SW 1271 (cell line): ENCODE data around the gene ZFP36.
A peak's percentile ranks its signal among the peaks of the same experiment; 100 is the strongest.

Source experiments
- DNase-seq, 2 experiments: peaks; one replicate each; lab custom pipeline; 2025; lab: John Stamatoyannopoulos, UW

The ZFP36 gene

DNA sequence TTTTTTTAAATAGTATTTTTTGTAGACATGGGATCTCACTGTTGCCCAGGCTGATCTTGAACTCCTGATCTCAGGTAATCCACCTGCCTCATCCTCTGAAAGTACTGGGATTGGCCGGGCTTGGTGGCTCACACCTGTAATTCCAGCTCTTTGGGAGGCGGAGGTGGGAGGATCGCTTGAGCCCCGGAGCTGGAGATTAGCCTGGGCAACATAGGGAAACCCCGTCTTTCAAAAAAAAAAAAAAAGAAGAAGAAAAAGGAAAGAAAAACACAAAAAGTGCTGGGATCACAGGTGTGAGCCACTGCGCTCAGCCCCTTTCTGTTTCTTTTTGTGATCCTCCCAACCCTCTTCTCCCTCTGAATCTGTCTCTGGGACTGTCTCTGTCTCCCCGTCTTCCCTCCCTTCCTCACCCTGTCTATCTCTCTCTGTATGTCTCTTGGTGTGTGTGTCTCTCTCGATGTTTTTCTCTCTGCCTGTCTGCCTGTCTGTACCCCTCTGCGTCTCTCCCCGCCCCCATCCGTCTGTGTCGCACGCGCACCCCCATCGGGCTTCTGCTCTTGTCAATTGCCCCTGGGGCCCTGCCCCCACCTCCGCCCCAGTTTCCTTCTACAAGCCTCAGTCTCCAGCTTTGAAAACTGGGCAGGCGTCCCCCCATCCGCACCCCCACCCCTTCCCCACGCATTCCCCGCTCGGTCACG is 540 bp upstream of the ZFP36 start:
- DNase-seq: peak in 1 of 2 experiments; percentile 68

DNA sequence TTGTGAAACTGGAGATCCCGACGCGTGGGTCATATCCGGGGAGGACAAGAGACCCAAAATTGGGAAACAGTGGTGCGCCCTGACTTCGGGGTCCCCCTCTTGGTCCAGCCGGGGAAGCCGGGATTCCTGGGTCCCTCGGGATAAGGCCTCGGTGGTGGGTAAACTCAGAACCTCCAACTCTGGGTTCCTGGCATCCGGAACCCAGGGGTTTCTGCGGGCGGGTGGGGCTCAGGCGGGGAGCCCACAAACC is 688 bp downstream of the ZFP36 start:
- no peak for DNase-seq

DNA sequence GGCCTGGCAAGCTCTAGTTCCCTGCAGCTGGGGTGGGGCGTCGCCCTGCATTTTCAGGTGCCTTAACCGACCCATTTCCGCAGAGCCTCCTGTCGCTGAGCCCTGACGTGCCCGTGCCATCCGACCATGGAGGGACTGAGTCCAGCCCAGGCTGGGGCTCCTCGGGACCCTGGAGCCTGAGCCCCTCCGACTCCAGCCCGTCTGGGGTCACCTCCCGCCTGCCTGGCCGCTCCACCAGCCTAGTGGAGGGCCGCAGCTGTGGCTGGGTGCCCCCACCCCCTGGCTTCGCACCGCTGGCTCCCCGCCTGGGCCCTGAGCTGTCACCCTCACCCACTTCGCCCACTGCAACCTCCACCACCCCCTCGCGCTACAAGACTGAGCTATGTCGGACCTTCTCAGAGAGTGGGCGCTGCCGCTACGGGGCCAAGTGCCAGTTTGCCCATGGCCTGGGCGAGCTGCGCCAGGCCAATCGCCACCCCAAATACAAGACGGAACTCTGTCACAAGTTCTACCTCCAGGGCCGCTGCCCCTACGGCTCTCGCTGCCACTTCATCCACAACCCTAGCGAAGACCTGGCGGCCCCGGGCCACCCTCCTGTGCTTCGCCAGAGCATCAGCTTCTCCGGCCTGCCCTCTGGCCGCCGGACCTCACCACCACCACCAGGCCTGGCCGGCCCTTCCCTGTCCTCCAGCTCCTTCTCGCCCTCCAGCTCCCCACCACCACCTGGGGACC is 1.2 kb downstream of the ZFP36 start:
- DNase-seq: no peak

DNA sequence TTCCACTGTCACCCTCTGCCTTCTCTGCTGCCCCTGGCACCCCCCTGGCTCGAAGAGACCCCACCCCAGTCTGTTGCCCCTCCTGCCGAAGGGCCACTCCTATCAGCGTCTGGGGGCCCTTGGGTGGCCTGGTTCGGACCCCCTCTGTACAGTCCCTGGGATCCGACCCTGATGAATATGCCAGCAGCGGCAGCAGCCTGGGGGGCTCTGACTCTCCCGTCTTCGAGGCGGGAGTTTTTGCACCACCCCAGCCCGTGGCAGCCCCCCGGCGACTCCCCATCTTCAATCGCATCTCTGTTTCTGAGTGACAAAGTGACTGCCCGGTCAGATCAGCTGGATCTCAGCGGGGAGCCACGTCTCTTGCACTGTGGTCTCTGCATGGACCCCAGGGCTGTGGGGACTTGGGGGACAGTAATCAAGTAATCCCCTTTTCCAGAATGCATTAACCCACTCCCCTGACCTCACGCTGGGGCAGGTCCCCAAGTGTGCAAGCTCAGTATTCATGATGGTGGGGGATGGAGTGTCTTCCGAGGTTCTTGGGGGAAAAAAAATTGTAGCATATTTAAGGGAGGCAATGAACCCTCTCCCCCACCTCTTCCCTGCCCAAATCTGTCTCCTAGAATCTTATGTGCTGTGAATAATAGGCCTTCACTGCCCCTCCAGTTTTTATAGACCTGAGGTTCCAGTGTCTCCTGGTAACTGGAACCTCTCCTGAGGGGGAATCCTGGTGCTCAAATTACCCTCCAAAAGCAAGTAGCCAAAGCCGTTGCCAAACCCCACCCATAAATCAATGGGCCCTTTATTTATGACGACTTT is 2.0 kb downstream of the ZFP36 start:
- DNase-seq: no peak

DNA sequence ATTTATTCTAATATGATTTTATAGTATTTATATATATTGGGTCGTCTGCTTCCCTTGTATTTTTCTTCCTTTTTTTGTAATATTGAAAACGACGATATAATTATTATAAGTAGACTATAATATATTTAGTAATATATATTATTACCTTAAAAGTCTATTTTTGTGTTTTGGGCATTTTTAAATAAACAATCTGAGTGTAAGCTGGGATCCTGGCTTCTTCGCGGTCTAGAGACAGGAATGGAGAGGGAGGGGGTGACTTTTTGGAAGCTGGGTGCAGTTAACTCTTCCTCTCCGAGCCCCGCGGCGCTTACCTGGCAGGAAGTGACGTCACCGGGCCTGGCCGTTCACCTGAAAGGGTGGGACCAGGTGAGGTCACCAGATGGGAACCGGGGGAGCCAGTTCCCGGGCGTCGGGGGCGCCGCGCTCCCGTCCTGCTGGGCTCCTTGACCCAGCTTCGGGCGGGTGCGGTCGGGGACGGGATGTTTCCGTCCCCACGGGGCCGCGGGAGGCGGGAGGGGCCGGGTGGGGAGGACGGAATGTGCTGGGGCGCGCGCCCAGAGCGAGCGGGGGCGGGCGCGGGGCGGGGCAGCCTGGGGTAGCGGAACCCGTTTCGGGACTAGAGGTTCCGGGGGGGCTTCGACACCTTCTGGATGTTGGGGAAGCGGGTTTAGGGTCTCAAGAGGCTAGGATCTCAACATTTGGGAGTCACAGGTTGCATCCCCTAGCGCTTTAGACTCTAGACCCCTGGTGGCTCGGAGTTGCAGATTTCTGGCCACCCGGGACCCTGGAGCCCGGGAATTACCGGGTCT is 2.8 kb downstream of the ZFP36 start:
- peak in 1 of 2 experiments; percentile 42 for DNase-seq

DNA sequence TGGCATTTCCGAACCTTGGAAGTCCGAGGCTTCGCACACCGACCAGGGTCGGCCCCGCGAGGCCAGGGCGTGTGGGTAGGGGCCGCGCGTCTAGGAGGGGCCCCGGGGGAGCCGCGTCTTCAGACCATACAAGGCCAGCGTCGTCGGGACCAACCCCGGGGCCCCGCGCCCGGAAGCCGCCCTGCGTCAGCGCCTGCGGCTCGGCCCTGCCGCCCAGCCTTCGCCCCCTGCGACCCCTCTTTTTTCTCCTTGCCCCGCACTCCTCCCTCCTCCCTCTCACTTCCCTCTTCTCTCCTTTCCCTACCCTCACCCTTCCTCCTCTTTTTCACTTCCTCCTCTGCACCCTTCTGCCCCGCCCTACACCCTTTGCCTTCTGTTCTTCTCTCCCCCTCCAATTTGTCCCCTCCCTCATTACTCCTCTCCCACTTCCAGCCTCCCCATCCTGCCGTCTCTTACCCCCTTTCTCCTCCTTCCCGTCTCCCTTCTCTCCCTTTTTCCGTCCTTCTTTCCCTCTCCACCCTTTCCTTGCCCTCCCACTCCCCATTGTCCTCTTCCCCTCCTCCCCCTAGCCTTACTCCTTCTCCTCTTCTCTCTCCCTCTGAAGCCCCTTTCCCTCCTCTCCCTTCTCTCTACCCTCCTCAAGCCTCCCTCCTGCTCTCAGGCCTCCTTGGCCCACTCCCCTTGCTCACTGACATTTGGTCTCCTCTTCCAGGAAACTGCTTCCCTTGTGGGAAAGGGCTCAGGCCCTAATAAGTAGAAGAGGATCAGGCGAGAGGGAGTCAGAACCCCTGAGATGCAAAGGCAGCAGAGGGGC is 3.6 kb downstream of the ZFP36 start:
- DNase-seq: no peak

DNA sequence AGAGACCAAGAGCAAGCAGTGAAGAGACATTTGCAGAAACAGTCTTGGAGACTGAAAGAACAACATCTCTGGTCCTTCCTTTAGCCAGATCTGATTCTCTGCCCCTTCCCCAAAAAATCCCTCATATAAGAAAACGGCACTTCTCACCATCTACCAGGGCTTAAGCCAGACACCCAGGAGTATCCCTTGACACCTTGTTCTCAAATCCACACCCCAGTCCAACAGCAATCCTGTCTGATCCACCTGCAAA is 4.1 kb downstream of the ZFP36 start:
- no peak for DNase-seq

DNA sequence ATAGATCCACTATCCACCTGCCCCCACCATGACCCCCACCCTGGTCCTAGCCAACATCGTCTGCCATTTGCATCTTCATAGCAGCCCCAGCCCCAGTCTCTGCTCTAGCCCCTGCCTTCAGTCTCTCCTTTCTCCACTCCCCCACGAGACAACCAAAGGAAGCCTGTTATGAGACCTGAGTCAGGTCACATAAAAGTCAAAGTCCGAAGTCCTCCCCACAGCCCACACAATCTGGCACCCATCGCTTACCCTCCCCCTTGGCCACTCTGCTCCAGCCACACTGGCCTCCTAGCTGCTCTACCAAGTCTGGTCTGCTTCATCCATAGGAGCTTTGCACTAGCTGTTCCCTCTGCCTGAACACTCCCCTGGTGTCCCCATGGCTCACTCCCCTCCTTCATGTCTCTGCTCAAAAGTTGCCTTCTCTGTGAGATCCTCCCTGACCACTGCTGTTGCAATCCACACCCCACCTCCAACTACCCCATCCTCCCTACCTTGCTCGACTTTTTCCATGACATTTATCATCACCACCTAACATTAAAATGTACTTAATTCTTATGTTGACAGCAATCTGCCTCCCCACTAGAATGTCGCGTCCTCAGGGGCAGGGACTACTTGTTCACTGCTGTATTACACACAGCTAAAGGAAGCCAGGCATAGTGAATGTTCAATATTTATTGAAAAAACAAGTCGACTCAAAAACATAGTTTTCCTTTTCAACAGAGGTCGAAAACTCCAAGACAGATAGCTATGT is 4.6 kb downstream of the ZFP36 start:
- no peak for DNase-seq

DNA sequence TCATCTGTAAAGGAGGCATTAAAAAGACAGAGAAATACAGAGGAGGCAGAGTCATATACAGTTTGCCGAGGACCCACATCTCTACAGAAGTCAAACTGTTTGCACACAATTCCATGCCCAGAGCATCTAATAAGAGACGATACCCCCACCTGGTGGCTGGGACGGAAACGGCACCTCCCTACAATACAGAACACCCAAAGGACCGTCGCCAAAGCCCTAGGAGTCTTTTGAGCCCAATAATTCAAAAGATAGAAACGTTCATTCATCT is 5.1 kb downstream of the ZFP36 start:
- peak; percentile 75 to 91 for DNase-seq

DNA sequence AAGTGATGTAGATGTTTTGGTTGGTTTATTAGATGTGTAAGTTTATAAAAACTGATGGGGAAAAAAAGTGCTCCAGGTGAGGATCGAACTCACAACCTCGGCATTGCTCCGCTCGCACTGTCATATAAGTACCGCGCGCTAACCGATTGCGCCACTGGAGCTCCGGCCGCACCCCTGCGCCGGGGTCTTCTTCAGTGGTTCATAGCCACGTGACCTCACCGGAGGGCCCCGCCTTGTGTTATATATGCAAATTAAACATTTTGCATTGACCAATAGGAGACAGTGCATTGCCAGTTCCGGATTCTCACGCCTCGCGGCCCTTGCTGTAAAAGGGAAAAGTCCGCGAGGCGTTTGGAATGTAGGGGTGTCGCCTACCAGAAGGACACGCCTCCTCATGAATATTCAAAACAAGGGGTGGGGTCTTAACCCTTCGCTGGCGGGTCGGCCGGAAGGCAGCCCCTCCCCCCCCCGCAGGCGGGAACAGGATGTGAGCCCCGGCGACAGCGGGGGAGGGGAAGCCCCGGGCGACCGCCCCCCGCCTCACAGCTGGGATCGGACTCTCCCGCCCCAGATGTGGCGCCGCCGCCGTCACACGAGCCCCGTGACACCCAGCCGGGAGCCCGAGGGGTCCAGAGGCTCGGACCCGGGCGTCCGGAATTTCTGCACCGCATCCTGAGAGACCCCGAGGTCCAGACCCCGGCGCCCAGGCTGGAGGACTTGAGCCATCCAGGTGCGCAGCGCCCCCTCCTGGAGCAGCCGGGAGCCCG is 5.6 kb downstream of the ZFP36 start, which contains the start of gene PLEKHG2:
Gene PLEKHG2, plus strand, starts transcription at position 570 of the 767 bp plus-strand sequence. CDS start 1,418 bp downstream, outside the sequence.
- DNase-seq: peak; percentile 85 to 96

DNA sequence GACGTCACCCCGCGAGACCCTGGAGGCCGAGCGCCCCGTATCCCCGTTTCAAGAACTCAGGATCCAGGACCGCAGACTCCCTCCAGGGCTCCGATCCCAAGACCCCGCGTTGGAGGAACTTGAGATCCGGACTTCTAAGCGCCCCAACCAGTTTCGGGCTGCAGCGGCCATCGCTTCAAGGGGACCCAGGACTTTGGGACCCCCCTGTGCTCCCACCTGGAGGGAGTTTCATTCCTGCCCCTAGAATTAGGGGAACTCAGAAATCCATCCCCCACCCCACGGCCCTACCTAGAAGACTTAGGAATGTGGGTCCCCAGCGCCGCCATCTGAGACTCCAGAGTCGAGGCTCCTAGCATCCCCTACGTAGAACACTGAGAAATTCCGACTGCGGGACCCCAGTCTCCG is 6.2 kb downstream of the ZFP36 start:
- DNase-seq: no peak

DNA sequence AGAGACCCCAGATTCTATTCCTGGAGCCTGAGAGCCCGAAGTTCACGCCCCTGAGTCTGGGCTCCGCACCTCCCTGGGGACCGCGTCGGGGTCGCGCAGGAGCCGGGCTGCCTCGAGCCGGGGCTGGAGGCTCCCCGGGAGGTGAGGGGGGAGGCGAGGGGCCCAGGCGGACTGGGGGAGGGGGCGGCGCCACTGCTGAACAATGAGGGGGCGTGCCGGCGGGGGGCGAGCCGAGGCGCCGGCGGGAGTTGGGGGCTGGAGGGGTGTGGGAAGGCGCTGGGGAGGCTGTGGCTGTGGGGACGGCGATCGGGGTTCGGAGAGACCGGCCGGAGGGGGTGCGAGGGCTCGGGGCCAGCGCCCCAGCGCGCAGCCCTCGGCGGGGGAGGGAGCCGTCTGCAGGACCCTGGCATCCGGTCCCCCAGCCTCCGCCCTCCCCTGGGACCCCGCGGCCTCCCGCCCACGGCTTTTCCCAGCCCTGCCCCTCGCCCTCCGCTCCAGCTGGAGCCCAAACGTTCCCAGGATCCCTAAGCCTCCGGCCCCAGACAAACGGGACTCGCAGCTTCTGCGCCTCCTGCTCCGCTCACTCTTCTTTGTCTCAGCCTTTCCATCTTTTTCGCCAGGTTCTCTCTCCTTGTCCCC is 6.7 kb downstream of the ZFP36 start:
- no peak for DNase-seq

DNA sequence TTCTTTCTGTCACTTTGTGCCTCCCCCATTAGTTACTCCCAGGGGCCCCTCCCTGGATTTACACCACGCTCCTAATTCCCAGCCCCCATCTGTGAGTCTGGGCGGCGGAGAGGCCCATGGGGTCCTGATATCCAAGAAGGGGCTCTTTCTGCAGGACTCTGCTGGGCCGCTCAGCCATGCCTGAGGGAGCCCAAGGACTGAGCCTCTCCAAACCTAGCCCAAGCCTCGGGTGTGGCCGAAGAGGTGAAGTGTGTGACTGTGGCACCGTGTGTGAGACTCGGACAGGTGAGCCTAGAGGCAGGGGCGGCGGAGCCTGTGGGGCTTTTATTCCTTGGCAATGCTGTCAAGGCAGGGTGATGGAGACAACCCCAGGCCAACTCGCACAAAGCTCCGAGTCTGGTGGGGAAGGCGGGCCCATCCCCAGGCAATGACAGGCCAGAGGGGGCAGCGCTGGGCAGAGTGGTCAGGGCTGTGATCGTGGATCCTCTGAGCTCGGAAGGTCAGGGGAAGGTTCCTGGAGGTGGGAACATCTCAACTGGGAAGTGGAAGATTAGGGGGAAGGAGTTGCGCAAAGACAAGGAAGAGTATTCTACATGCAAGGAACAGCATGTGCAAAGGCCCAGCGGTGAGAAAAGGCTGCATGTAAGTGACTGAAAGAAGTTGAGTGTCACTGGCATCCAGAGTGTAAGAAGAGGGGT is 7.4 kb downstream of the ZFP36 start:
- no peak for DNase-seq

DNA sequence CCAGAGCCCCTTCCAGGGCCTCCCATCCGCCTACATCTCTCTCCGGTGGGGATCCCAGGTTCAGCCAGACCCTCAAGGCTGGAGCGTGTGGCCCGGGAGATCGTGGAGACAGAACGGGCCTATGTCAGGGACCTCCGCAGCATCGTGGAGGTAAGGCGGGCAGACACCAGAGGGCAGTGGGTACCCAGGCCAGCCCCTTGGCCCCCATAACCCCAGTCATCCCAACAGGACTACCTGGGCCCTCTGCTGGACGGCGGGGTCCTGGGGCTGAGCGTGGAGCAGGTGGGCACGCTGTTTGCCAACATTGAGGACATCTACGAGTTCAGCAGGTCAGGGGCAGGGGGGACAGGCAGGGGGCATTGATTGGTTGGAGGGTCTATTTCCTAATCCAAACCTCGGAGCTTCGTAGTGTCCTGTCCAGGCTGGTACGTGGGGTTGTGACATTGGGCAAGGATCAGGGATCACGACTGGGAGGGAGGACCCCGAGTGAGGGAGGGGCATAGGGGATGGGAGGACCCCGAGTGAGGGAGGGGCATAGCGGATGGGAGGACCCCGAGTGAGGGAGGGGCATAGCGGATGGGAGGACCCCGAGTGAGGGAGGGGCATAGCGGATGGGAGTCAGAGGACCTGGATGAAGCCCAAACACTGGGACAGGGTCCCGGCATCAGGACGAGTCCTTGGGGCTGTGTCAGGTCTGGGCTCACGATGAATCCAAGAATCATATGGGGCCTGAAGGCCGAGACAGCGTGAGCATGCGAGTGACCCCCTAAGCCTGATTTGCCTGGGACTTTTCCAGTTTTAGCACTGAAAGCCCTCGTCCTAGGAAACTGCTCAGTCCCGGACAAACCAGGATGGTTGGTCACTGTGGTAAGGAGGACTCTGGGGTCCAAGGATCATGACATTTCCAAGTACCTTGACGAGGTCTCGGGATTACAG is 8.7 kb downstream of the ZFP36 start:
- DNase-seq: no peak

DNA sequence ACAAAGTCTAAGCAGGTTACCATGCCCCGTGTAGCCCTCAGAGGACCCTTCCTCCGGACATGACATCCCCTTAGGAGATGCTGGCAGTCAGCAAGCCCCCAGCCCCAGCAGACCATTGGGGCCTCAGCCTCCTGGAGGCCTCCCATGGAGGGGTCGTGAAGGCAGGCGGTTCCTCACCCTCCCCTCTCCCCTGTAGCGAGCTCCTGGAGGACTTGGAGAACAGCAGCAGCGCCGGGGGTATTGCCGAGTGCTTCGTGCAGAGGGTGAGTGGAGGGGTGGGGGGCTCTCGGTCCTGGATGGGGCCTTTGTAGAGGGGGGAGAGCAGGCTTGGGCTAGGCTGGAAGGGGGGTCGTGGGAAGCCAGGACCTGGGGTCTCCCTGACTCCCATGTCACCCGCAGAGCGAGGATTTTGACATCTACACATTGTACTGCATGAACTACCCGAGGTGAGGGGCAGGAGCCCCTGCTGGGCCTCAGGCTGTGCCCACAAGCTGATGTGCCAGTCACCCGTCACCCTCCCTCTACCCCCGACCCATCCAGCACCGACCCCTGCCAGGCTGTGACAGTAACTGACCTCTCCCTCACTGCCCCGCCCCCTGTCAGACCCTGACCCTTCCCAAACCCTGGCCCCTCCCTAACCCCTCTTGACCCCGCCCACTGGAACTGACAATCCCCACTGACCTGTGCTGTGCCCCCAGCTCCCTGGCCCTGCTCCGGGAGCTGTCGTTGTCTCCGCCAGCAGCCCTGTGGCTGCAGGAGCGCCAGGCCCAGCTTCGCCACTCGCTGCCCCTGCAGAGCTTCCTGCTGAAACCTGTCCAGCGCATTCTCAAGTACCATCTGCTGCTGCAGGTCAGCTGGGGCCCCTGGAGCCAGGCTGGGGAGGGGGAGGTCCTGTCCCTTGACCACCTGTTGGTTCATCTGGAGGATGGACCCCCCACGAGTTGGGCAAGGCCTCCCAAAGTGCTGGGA is 9.8 kb downstream of the ZFP36 start:
- no peak for DNase-seq

DNA sequence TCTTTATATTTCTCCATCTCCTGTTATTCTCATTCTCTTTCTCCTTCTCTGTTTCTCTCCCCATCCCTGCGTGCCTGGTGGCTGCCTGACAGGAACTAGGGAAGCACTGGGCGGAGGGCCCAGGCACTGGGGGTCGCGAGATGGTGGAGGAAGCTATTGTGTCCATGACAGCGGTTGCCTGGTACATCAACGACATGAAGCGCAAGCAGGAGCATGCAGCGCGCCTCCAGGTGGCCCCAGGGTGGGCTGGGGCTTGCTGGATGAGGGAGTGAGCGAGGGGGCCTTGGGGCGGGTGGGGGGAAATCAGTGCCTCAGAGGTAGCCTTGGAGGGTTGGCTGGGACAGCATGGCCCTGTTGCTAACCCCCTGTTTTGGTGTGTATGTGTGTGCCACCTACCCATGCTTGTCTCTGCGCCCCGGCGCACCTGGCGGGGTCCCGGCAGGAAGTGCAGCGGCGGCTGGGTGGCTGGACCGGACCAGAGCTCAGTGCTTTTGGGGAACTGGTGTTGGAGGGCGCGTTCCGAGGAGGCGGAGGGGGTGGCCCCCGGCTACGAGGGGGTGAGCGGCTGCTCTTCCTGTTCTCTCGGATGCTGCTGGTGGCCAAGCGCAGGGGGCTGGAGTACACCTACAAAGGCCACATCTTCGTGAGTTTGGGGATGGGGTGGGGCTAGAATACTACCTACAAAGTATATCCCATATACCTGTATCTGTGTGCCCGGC is 11.0 kb downstream of the ZFP36 start:
- DNase-seq: no peak
